ENCODE data around the gene VDR.

Gene VDR

GRCh38 chr12:47874316-47874715, 30.5 kb downstream of the VDR start:
- no peak for DNase-seq (ENCODE audit: low read depth in 2 of 2, low spot score in 1 of 2)

GRCh38 chr12:47870175-47870781, 34.5 kb downstream of the VDR start:
- DNase-seq (ENCODE audit: low read depth in 2 of 2, low spot score in 1 of 2), result no peak

- no peak for DNase-seq (ENCODE audit: low read depth in 2 of 2, low spot score in 1 of 2)
Measured at GRCh38 chr12:47868552-47869031, 36.2 kb downstream of the VDR start.

DNA sequence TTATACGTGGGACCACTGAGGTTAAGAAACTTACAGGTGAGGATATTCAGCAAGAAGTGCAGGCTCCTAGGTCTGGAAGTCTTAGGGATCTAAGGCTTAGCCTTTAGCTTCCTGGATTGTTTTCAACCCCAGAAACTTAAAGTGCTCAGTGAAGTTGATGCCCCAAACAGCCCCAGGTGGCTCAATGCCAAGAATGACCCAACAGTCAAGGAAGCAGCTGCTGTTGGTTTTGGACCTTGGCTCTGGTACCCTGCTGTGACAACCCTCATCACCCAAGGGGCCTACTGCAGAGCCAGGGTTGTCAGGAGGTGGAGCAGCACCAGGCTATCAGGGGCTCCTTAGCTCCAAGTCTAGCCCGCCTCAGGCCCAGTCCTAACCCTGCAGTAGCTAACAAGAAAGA, 36.8 kb downstream of the VDR start:
- DNase-seq (ENCODE audit: low read depth in 2 of 2, low spot score in 1 of 2), result no peak

- DNase-seq (ENCODE audit: low read depth in 2 of 2, low spot score in 1 of 2), result no peak
Measured at GRCh38 chr12:47867495-47867941, 37.3 kb downstream of the VDR start.

GRCh38 chr12:47864646-47865235, 40.1 kb downstream of the VDR start:
- no peak for DNase-seq (ENCODE audit: low read depth in 2 of 2, low spot score in 1 of 2)

GRCh38 chr12:47863985-47864384, 40.8 kb downstream of the VDR start:
- DNase-seq (ENCODE audit: low read depth in 2 of 2, low spot score in 1 of 2), result no peak

GRCh38 chr12:47863467-47863866, 41.3 kb downstream of the VDR start:
- DNase-seq (ENCODE audit: low read depth in 2 of 2, low spot score in 1 of 2), result no peak

- DNase-seq (ENCODE audit: low read depth in 2 of 2, low spot score in 1 of 2), result no peak
Measured at GRCh38 chr12:47862881-47863280, 41.9 kb downstream of the VDR start.

DNA sequence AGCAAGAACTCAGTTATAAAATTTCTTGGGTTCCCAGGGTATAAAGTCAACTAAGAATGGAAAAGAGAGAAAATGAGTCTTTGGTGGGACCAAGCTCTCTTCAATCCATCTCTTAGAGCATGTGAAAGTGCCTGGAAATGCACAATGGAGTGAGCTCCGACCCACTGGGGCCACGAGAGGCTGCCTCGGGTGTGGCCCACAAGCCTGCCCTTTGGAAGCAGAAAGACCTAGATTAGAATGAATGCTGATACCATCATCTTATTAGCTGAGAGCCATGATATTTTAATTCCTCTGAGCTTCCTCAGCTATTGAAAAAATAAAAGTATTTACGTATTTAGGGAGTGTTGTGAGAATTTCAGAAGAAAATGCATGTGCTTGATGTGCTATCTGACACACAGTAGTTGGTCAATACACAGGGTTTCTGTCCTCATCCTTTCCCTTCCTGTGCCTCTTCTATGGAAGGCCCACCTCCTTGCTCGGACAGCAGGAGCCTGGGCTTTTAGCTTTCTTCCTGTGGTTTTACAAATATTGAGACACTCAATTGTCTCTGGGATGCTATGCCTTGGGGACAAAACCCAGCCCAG, 42.5 kb downstream of the VDR start:
- DNase-seq (ENCODE audit: low read depth in 2 of 2, low spot score in 1 of 2), result no peak

GRCh38 chr12:47860873-47861272, 43.9 kb downstream of the VDR start:
- no peak for DNase-seq (ENCODE audit: low read depth in 2 of 2, low spot score in 1 of 2)

GRCh38 chr12:47860279-47860841, 44.4 kb downstream of the VDR start:
- no peak for DNase-seq (ENCODE audit: low read depth in 2 of 2, low spot score in 1 of 2)

DNA sequence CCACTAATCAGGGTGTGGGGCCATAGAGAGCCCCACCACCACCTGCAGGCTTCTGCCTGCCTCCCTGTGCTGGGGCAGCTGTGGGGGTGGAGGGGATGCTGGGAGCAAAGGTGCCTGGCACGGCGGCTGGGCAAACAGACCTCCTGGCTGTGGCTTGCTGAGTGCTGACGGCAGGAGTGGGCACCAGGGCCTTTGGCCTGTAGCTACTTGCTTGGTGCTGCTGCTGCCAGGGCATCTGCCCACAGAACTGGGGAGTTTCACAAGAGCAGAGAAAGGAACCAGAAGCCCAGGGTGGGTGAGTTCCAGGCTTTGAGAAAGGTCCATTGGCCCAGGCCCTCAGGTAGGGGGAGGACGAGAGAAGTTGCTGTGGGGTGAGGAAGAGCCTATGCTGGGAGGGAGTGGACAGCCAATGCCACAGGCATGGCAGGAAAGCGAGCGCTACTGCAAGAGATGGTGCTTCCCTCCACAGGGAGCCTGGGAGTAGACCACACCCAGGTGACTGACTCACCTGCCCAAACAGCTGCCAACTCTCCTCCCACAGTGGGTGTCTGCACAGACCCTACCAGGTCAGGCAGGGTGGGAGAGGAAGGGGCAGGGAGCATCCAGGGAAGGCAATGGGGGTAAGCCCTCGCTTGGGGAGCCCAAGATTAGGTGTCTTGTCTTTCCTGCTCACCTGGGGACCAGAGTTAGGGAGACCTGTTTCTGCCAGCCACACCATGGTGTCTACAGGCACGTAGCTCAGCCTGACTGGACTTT, 46.1 kb downstream of the VDR start:
- no peak for DNase-seq (ENCODE audit: low read depth in 2 of 2, low spot score in 1 of 2)

DNA sequence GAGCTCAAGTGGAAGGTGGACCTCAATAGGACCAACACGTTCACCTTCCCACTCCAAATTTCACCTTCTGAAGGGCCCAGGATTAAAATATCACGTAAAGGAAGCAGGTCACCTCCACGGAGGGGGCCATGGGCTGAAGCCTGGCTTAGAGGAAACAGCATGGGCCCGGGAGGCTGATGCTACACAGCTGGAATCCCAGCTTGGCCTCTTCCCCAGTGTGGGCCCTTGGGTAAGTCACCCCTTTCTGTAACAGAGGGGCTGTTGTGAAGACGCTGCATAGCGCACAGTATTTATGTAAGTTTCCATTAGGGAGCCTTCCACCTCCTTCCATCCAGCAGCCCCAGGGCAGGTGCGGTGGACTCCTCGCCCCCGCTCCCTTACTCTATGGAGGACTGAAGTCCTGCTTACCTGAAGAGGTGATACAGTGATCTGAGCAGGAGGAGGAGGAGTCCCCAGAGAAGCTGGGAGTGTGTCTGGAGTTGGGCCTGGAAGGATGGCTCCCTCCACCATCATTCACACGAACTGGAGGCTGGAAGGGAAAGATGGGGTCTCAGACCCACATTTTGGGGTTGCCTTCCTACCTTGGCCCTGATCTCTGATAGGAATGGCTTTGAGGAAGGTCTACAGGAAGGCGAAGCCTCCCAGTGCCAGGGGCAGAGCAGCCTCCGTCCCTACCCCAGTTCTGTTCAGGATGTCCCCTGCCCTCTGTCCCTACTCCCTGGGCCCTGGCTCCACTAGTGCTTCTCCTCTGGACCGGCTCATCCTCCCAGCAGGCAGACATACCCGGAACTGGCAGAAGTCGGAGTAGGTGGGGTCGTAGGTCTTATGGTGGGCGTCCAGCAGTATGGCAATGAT, 47.8 kb downstream of the VDR start:
- no peak for DNase-seq (ENCODE audit: low read depth in 2 of 2, low spot score in 1 of 2)

DNA sequence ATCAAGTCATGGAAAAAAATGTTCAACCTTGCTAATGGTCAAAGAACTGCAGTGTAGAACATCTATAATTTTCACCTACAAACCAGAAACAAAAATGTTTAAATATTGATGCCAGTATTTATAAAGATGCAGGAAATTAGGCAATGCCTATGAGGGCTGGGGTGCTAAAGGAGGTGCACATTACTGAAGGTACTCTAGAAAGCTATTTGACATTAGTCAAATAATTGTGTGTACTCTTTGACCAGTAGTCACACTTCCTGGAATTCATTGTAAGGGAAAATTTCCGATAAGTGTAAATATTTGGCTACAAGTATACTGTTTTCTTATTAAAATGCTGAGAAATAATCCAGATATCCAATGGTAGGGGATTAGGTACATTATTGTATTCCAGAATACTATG, 48.7 kb downstream of the VDR start:
- DNase-seq (ENCODE audit: low read depth in 2 of 2, low spot score in 1 of 2), result no peak

DNA sequence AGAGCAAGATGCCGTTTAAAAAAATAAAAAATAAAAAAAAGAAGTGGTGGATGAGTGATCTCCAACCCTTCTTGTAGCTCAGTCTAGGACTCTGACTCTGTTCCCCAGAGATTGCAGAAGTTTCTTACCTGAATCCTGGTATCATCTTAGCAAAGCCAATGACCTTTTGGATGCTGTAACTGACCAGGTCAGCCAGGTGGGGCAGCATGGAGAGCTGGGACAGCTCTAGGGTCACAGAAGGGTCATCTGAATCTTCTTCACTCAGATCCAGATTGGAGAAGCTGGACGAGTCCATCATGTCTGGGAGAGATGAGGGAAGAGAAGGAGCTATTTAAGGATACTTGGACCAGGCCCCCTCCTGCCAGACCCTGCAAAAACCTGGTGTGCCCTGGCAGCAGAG, 49.3 kb downstream of the VDR start:
- no peak for DNase-seq (ENCODE audit: low read depth in 2 of 2, low spot score in 1 of 2)

DNA sequence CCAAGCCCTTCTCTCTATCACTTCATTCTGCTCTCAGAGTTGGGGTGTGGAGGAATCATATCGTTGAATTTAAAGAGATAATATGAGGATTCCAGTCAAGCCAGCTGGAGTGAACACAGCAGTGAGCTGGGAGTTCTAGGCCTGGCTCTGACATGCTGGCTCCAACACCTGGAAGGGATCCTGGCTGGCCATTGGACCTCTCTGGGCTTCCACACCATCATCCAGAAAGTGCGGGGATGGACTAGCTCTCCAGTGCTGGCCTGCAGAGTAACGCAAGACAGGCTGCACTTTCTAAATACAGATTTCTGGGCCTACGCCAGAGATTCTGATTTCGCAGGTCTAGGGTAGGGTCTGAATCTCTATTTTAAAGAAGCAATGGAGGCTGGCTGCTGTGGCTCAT, 50.3 kb downstream of the VDR start:
- DNase-seq (ENCODE audit: low read depth in 2 of 2, low spot score in 1 of 2), result no peak

- no peak for DNase-seq (ENCODE audit: low read depth in 2 of 2, low spot score in 1 of 2)
Measured at GRCh38 chr12:47852096-47852571, 52.7 kb downstream of the VDR start.

- no peak for DNase-seq (ENCODE audit: low read depth in 2 of 2, low spot score in 1 of 2)
Measured at GRCh38 chr12:47851303-47851952, 53.4 kb downstream of the VDR start.
